Upper lobe of left lung (tissue), 6 donors: Measurements from ENCODE around the gene MAGI3. TPM values are rescaled to one million over a fixed set of nuclear protein-coding genes. Genes with fewer than 3 reads are reported as not detected.
"Not testable (repeated sequence)": the region's sequence is repeated elsewhere in the genome, so short reads cannot be mapped to it uniquely, and the experiment has no call there.

Experiments
- ATAC-seq, 2 donors: fragments of 200-7000 bp; cut with Tn5 transposase; one replicate each; pipeline ENCODE4 v1.9.1; 2022; ENCODE audit warnings: mild to moderate bottlenecking in 2 of 2, moderate library complexity in 2 of 2; ENCODE audit not compliant: low FRiP score in 2 of 2
- DNase-seq, 2 donors: peaks; one replicate each; pipeline ENCODE4 v3.0.0-alpha.2; 2019 to 2020
- H3K27ac ChIP-seq, 4 donors: fragments of 200-600 bp; sonication (generic); one replicate each; pipeline ENCODE4 v1.5.1; 2016 to 2019
- H3K27me3 ChIP-seq, 4 donors: fragments of 200-600 bp; sonication (generic); one replicate each; pipeline ENCODE4 v1.5.1; 2017 to 2019
- H3K36me3 ChIP-seq, 4 donors: fragments of 200-600 bp; sonication (generic); one replicate each; pipeline ENCODE4 v1.5.1; 2016 to 2019
- H3K4me1 ChIP-seq, 4 donors: fragments of 200-600 bp; sonication (generic); one replicate each; pipeline ENCODE4 v1.5.1; 2018 to 2019
- H3K4me3 ChIP-seq, 4 donors: fragments of 200-600 bp; sonication (generic); one replicate each; pipeline ENCODE4 v1.5.1; 2017 to 2019; ENCODE audit warnings: mild to moderate bottlenecking in 2 of 4, moderate library complexity in 1 of 4
- H3K9me3 ChIP-seq, 4 donors: fragments of 200-600 bp; sonication (generic); one replicate each; pipeline ENCODE4 v1.5.1; 2018 to 2019
- EP300 ChIP-seq, 4 donors: sonication (generic); formaldehyde crosslinking; IDR thresholded peaks; one replicate each; pipeline ENCODE4 v1.5.1; 2017; ENCODE audit warnings: antibody characterized with exemption in 4 of 4, control low read depth in 2 of 4
- POLR2A ChIP-seq, 4 donors: fragments of 450-650 bp; IDR thresholded peaks; one replicate each; pipeline ENCODE4 v1.5.1; 2016 to 2017; ENCODE audit warnings: antibody characterized with exemption in 4 of 4, mild to moderate bottlenecking in 2 of 4
- POLR2AphosphoS5 ChIP-seq, 2 donors: sonication (generic); formaldehyde crosslinking; IDR thresholded peaks; one replicate each; pipeline ENCODE4 v1.5.1; 2017; ENCODE audit warnings: antibody characterized with exemption in 2 of 2
- WGBS, 2 donors: methylation state at CpG; one replicate each; pipeline ENCODE4 v1.1.5; 2017 to 2018; 5-methylcytosine and 5-hydroxymethylcytosine counted together
- total RNA-seq, 6 donors: library from RNA; depleted of rRNA in 4 of 6; stranded (reverse); fragments of >200 nt in 4 of 6; gene quantifications; one replicate each; pipeline versions ENCODE4 v1.1.0 to v1.2.1, GENCODE V29; 2016 to 2021
- TF ChIP-seq, protein P1 (sequence below), 6 experiments: fragments of 450-650 bp in 4 of 6; fragments of 200-600 bp in 2 of 6; sonication (generic) in 2 of 6; IDR thresholded peaks; one replicate each; pipeline ENCODE4 v1.5.1; 2016 to 2019; ENCODE audit warnings: antibody characterized with exemption in 6 of 6
- donor health status: DM: no; HTN: no; CAD: no; lungs with moderate emphysema.
- donor health status: DM: no; HTN: yes; CAD: no; lungs with severe emphysema.

Gene MAGI3
- total RNA-seq, 6 donors from 2014 or later = 43.3 to 181 (median 89.8) TPM

DNA sequence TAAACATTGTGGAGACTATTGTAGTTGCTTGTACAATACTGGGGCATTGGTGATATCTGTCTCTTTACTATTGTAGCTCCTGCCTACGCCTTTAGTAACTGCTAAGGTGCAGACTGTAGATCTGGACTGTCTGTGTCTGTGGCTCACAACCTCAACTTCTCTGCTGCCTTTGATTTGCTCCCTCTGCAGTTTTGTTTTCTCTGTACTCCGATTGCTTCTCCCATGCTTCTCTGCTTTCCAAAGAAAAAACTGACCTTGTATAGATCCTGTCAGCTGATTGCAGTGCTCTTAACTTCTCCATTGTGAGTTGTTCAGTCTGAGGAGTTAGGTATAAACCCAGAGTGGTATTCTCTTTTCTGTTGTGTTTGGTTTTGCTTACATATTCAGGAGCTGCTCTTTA, 15.3 kb downstream of the MAGI3 start:
- Histone ChIP-seq H3K4me3 (no peak overlapping the region), H3K36me3 (peaks cover 0 to 3% (median 0%) of the 10 kb centered on the region in 4 donors), H3K9me3 (no peaks in the 10 kb centered on the region), H3K27ac (no peak overlapping the region), H3K4me1 (peaks cover 11 to 27% (median 15%) of the 10 kb centered on the region in 4 donors), H3K27me3 (no peaks in the 10 kb centered on the region)
- ATAC-seq (no peak), DNase-seq (no peak)
- no peak for TF ChIP-seq POLR2AphosphoS5 (IDR thresholded peaks at IDR 0.05)
- no peak for TF ChIP-seq EP300 (IDR thresholded peaks at IDR 0.05)
- TF ChIP-seq POLR2A (IDR thresholded peaks at IDR 0.05) = no peak
- TF ChIP-seq, protein P1, sequence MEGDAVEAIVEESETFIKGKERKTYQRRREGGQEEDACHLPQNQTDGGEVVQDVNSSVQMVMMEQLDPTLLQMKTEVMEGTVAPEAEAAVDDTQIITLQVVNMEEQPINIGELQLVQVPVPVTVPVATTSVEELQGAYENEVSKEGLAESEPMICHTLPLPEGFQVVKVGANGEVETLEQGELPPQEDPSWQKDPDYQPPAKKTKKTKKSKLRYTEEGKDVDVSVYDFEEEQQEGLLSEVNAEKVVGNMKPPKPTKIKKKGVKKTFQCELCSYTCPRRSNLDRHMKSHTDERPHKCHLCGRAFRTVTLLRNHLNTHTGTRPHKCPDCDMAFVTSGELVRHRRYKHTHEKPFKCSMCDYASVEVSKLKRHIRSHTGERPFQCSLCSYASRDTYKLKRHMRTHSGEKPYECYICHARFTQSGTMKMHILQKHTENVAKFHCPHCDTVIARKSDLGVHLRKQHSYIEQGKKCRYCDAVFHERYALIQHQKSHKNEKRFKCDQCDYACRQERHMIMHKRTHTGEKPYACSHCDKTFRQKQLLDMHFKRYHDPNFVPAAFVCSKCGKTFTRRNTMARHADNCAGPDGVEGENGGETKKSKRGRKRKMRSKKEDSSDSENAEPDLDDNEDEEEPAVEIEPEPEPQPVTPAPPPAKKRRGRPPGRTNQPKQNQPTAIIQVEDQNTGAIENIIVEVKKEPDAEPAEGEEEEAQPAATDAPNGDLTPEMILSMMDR (IDR thresholded peaks at IDR 0.05) = no peak
- 78 to 83% methylated on average over 2 of the region's 2 CpGs for WGBS, 2 donors

DNA sequence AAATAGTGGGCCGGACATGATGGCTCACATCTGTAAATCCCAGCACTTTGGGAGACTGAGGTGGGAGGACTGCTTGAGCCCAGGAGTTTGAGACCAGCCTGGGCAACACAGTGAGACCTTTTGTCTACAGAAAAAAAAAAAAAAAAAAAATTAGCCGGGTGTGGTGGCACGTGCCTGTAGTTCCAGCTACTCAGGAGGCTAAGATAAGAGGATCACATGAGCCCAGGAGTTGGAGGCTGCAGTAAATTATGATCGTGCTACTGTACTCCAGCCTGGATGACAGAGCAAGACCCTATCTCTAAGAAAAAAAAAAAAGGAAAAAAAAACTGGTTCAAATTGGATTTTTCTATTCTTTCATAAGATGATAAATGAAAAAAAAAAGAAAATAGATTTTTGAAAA, 15.8 kb downstream of the MAGI3 start:
- not testable (repeated sequence) for H3K4me3 ChIP-seq, ATAC-seq, H3K27me3 ChIP-seq, H3K36me3 ChIP-seq, DNase-seq, H3K27ac ChIP-seq, H3K9me3 ChIP-seq
- 87 to 89% methylated on average over 4 of the region's 4 CpGs for WGBS, 2 donors
- peaks cover 9 to 22% (median 15%) of the 10 kb centered on the region in 4 donors for H3K4me1 ChIP-seq

DNA sequence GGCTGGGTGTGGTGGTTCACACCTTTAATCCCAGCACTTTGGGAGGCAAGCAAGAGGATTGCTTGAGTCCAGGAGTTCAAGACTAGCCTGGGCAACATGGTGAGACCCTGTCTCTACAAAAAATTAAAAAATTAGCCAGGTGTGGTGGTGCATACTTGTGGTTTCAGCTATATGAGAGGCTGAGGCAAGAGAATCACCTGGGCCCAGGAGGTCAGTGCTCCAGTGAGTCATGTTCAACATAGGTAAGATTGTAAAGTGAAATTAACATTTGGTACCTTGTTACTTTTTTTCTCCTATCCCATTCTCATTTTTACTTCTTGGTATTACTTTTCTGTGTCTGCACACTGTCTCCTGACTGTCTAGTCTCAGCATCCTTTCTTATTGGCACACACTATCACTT, 19.0 kb downstream of the MAGI3 start:
- Histone ChIP-seq H3K36me3 (no peaks in the 10 kb centered on the region), H3K4me1 (peaks cover 0 to 11% (median 6%) of the 10 kb centered on the region in 4 donors), H3K27ac (no peak overlapping the region), H3K9me3 (no peaks in the 10 kb centered on the region), H3K27me3 (no peaks in the 10 kb centered on the region), H3K4me3 (no peak overlapping the region)
- no peak for TF ChIP-seq EP300 (IDR thresholded peaks at IDR 0.05)
- TF ChIP-seq, protein P1 (IDR thresholded peaks at IDR 0.05) = no peak
- TF ChIP-seq POLR2AphosphoS5 (IDR thresholded peaks at IDR 0.05) = no peak
- TF ChIP-seq POLR2A (IDR thresholded peaks at IDR 0.05) = no peak
- DNase-seq (no peak), ATAC-seq (no peak)

DNA sequence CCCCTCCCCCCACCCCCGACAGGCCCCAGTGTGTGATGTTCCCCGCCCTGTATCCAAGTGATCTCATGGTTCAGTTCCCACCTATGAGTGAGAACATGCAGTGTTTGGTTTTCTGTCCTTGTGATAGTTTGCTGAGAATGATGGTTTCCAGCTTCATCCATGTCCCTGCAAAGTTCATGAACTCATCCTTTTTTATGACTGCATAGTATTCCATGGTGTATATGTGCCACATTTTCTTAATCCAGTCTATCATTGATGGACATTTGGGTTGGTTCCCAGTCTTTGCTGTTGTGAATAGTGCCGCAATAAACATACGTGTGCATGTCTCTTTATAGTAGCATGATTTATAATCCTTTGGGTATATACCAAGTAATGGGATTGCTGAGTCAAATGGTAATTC, 21.7 kb downstream of the MAGI3 start:
- not testable (repeated sequence) for H3K36me3 ChIP-seq, H3K27me3 ChIP-seq, H3K4me1 ChIP-seq, ATAC-seq, H3K27ac ChIP-seq, DNase-seq, H3K4me3 ChIP-seq, H3K9me3 ChIP-seq
- 95% methylated on average over 3 to 4 of the region's 4 CpGs for WGBS, 2 donors

DNA sequence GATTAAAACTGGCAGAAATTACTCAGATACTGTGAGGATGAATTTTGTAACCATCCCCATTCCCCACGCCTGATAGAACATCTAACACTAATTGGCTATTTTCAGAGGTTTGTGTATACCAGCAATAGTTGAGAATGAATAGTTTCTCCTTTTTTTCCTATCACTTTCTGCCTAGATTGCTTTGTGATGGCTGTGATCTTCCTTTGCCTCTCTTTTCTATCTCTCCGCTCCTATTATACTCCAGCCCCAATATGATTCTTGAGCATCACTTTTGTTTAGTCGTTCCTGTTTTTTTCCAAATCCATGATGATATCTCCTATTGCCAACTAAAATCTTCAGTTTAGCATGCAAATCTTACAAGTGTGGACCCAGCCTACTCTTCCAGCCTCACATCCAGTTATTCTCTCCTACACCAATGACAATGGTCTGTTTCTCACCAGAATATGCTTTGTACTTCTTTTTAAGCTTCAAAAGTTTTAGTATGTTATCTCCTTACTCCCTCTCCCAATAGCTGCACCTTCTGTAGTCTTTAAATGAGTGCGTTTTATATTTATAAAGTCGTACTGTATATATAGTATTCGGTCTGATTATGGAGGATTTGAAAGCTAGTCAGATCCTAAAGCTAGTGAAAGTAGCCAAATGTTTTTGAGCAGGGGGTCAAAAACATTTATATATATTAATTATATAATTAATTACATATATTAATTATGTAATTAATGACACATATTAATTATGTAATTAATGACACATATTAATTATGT, 25.2 kb downstream of the MAGI3 start:
- WGBS, 2 donors = 79 to 83% methylated on average over 6 of the region's 6 CpGs
- DNase-seq (no peak), ATAC-seq (no peak)
- no peak overlapping the region for H3K4me3 ChIP-seq
- peaks cover 0 to 3% (median 0%) of the 10 kb centered on the region in 4 donors for H3K4me1 ChIP-seq
- no peaks in the 10 kb centered on the region for H3K36me3 ChIP-seq
- TF ChIP-seq POLR2A (IDR thresholded peaks at IDR 0.05) (no peak), EP300 (IDR thresholded peaks at IDR 0.05) (no peak), POLR2AphosphoS5 (IDR thresholded peaks at IDR 0.05) (no peak)
- TF ChIP-seq, protein P1 (IDR thresholded peaks at IDR 0.05) = no peak
- no peak overlapping the region for H3K27ac ChIP-seq
- H3K9me3 ChIP-seq = no peaks in the 10 kb centered on the region
- no peaks in the 10 kb centered on the region for H3K27me3 ChIP-seq

DNA sequence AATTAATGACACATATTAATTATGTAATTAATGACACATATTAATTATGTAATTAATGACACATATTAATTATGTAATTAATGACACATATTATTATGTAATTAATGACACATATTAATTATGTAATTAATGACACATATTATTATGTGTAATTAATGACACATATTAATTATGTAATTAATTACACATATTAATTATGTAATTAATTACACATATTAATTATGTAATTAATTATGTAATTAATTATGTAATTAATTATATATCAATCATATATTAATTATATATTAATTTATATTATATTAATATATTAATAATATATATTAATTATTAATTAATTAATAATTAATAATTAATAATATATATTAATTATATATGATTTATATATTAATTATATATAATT, 25.8 kb downstream of the MAGI3 start:
- H3K36me3 ChIP-seq, ATAC-seq: not testable (repeated sequence)

More for the DNA sequence above, 25.8 kb downstream of the MAGI3 start:
- not testable (repeated sequence) for H3K9me3 ChIP-seq, H3K4me1 ChIP-seq, H3K27ac ChIP-seq, DNase-seq, H3K27me3 ChIP-seq, H3K4me3 ChIP-seq
